HG02840 (cell line): ENCODE results near the gene GMNN.

Source experiments
- ATAC-seq: cut with Tn5 transposase; IDR thresholded peaks from one replicate; pipeline ENCODE4 v1.9.1; 2021; ENCODE audit warnings: mild to moderate bottlenecking, moderate library complexity, moderate number of reproducible peaks; ENCODE audit not compliant: unreplicated experiment, low FRiP score

GMNN gene

DNA sequence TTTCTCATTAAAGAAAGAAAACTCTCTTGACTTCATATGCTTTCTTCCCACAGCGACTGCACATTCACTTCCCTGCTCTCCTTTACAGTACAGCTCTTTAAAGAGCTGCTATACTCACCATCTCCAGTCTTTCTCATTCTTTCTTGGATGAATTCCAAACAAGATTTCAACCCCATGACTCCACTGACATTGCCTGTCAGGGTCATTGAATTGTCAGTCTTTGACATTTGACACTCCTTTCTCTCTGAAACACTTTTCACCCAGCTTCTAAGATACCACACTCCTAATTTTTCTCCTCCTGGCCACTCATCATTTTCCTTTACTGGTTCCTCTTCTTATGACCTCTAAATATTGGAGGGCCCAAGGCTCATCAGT is 24.8 kb downstream of the GMNN start:
- no peak for ATAC-seq

DNA sequence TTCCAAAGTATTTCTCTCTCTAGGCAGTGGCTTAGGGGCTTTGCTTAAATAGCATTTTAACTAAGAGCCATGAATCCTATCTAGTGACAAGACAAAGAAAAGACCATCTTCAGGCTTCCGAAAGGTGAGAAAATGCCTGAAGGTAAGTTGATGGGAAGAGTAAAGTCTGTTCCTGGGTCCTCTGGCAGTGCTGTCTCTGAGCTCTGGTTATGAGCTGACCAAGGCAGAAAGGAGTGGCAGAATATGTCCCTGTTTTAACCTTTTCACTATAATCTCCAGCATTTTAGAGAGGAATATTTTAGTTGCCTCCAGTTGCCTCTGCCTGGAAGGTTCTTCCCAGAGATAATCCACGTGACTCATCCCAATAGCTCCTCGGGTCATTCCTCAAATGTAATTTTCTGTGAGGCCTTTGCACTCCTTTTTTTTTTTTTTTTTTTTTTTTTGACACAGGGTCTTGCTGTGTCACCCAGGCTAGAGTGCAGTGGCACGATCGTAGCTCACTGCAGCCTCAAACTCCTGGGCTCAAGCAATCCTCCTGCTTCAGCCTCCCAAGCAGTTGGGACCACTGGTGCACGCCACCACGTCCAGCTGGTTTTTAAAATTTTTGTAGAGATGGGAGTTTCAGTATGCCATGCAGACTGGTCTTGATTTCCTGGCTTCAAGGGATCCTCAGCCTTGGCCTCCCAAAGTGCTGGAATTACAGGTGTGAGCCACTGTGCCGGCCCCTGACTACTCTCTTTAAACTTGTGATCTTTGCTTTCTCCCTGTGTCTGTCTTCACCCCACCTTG is 27.7 kb downstream of the GMNN start:
- ATAC-seq = no peak

DNA sequence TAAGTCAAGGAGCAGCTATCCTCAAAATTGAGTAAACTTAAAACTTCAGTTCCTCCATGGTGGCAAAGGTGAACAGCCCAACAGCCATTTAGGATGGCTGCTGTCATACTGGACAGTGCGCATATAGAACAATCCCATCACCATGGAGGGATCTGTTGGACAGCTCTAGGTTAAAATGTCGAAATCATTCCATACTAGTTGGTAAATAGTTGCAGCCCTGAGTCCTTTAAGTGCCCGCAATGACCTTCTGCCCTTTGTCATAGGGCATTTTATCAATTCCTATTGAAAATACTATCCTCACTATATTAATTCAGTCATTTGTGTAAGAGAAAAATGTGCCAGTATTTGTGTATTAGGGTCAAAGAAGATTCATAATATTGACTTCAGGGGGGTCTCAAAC is 32.8 kb downstream of the GMNN start:
- no peak for ATAC-seq

DNA sequence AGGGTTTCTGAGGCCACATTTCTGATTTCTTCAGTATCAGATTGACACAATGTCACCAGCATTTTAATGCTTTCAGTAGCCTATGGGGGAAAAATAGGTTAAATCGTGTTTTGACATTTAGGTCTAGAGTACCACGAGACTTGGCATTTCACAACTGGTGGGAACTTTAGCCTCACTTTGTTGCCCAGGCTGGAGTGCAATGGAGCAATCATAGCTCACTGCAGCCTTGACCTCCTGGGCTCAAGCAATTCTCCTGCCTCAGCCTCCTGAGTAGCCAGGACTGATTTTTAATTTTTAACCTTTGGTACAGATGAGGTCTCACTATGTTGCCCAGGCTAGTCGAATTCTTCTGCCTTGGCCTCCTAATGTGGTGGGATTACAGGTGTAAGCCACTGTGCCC is 35.0 kb downstream of the GMNN start:
- ATAC-seq = no peak

DNA sequence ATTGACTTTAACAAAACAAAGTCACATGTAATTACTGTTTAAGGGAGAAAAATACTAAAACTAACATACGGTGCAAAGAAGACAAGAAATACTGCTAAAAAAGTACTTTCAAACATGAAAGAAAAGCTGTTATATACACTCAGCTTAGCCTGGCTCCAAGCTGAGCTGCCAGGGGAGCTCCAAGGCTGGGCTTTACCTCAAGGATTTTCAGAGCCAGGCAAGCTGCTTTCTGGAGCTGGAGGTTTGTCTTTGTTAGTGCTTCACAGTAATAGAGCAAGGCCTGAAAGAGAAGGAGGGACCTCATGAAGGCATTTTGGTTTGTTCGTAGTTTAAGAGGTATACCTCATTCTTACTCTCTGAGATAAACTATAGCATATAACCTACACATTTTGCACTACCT is 43.6 kb downstream of the GMNN start:
- ATAC-seq = no peak

DNA sequence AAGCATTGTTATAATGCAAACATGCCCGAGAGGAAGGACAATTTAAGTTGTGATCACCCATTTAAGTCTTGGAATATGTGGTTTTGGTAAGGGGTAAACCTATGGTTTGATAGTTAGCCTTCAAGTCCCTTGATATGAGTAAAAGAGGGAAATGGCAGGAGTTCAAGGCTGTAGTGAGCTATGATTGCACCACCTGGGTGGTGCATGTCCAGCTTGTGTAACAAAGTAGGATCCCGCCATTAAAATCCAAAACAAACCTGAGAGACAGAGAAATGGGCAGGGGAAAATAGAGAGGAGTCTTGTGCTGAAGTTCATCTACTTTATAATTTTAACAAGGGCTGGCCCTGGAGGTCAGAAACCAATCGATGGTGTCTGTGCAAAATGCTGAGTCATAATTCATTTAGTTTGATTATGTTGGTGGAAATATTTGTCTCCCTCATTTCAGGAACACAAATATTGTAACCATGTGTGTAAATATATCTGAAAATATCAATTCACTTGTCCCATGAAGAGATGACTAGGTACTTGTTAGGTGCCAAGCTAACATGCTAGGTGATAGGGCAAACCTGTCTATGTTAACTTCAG is 47.2 kb downstream of the GMNN start:
- no peak for ATAC-seq

DNA sequence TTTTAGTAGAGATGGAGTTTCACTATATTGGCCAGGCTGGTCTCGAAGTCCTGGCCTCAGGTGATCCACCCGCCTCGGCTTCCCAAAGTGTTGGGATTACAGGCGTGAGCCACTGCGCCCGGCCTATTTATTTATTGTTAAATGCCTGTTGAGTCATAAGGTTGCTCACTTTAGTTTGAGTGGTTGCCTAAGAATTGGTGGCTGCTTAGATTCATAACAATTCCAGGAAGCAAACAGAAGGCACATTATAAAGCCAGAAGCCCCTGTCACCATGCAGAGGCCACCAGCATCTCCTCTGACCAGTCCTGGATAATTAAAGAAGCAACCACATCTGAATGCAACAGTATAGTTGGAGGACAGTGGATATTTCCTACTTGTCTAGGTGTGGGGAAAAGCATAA is 48.0 kb downstream of the GMNN start:
- no peak for ATAC-seq

DNA sequence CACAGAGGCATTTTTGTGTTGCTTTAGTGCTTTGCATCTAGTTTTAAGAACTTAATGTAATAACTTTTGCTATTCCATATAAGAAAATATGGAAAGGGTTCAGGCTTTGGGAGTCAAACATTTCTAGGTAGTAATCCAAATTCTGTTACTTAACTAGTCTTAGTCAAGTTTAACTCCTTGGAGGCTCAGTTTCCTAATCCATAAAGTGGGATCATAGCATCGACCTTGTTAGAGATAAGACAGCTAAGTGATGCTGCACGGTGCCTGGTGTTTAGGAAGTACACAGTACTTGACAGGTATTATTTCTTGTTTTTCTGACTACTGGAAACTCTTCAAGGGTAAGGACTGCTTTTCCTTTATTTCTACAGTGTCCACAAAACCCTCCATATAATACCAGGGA is 48.4 kb downstream of the GMNN start:
- ATAC-seq = no peak

DNA sequence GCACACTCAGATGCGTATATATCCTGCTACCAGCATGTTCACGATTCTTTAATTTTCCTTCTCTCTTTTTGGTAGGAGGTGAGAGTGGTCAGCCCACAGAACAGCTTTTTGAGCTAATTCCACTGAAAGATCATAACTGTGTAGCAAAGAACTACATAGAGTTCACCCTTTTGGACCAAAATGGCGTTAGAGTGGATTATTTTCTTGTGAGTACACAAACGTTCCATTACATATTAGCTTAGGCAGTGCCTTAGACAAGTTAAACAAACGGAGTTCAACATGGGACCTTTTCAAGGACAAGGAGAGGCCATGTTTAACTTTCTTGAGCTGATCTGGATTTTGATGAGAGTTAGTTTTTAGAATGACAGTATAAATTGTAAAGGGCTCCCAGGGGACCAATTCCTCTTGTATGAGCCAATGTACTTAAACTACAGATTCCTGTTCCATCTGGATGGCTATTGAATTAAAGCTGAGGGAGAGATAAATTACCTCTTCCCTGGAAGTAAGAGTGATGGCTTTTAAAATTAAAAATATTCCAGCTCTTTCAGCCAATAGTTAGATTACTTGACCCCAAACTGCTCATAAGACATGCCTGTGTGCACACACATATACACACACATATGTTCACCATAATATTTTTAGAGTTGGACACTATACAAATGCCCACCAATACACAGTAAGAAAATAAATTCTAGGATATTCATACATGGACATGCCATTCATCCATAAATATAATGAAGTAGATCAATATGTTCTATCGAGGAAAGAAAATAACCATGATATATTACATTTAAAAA is 49.6 kb downstream of the GMNN start:
- ATAC-seq = no peak

DNA sequence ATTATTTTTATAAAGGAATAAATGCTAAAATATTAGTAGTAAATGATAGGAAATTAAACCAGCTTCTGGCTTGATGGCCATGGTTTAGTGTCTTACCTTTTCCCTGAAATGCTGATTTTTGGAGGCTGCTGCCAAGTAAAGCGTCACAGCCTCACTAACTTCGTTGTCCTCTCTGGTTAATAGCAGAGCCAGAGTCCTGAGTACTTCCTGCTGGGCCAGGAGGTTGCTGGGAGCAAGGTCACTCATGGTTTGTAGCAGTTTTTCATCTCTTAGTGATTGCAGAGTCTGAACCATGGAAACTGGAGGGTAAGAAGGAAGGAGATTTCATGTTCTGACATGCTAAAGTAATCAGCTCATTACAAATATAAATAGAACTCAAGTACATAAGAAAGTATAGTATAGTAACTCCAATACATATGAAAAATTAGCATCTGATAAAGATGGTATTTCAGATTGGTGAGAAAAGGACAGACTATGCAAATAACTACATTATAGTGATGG is 50.4 kb downstream of the GMNN start:
- ATAC-seq = no peak

DNA sequence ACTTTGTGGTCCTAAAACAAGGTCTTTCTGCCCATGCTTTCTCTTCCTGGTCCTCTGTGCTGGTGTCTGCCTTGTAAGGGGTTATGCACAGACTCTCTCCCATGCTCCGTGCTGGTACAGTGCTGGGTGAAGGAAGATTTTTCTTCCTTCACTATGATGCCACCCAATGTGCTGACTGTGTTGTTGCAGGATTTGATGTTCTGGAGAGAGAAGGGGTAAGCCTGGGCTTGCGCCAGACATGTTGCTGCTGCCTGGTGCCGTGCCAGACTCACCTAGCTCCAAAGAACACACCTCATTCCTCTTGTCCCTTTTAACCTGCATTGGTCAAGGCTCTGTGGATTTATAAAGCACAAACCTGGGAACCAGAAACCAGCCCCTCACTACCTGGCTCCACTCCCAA is 52.4 kb downstream of the GMNN start:
- ATAC-seq = no peak

DNA sequence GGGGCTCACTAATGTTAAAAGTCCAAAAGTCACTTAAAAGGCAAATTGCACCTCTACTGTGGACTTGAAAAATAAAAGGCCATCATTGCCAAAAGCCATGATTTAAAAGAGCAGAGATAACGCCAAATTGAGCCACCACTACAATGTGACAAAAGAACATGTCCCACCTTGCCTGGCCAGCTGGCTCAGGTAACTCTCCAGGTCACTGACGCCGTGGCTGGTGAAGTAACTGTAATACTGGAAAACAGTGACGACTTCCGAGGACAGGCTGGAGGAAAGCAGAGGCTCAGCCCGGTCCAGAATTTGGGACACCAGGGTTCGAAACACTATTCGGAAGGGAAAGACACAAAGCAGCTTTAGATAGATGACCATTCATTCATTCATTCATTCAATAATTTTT is 53.2 kb downstream of the GMNN start:
- no peak for ATAC-seq

DNA sequence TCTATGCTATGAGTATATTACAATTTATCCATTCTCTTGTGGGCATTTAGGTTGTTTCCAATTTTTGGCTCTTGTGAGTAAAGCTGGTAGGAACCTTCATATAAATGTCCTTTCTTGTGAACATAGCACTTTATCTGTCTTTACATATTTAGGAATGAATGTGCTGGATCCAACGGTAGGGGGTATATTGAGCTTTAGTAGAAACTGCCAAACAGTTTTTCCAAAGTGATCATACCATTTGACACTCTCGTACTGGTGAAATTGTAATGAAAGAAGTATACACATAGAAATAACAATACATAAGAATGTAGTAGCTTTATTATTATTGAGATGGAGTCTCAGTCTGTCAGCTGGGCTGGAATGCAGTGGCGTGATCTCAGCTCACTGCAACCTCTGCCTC is 54.9 kb downstream of the GMNN start:
- ATAC-seq = no peak

DNA sequence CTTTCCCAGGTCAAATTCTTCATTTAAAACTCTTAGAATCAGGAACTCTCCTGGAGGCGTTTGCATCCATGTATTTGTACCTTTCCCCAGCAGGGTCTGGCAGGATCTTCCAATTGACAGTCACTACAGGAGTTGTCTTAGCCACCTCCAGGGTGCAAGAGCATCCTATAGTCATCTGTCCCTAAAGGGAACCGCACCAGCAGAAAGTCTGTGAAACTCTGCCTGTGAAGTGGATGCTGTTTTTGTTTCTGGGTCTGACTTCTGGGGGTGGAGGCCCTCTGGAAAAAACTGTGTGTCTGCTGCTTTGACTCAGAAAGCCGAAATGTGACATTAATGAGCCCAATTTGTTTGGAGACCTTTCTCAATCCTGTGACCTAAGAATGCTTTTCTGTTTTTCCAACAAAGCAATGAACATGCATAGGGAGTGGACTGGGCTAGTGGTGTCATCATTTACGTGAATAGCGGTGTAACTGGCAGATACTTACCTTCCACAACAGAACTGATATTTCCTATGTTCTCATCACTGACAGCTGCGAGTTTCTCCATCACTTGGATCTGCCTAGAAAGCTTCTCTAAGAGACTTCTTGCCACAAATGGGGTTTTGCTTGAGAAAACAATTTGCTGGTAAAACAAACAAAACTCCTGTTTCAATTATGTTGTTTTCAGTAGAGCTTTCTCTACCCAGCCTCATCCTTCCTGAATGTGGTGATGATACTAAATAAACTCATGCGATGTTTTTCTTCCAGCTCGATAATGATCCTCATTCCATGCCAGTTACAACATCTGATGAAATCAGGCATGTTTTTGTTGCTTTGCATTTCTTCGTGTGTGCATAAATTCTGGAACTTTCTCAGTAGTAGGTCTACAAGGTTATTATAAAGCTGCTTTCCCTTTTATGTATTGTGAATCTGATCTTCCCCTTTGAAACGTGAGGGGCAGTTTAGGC is 57.3 kb downstream of the GMNN start:
- ATAC-seq = no peak

DNA sequence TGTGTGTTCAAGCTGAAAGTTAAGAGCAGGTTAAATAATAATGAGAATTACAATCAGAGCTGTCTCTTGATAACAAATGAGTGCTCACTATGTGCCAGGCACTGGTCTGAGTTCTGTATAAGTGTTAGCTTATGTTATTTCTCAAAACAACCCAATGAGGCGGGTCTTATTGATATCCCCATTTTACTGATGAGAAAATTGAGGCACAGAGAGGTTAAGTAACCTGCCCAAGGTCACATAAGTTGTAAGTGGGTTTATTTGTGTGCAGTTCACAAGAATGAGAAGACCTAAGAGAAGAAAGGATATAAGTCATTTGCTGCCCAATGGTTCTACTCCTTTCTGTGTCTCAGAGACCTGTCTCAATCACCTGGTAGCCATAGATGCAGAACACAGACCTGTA is 58.1 kb downstream of the GMNN start:
- ATAC-seq = no peak

DNA sequence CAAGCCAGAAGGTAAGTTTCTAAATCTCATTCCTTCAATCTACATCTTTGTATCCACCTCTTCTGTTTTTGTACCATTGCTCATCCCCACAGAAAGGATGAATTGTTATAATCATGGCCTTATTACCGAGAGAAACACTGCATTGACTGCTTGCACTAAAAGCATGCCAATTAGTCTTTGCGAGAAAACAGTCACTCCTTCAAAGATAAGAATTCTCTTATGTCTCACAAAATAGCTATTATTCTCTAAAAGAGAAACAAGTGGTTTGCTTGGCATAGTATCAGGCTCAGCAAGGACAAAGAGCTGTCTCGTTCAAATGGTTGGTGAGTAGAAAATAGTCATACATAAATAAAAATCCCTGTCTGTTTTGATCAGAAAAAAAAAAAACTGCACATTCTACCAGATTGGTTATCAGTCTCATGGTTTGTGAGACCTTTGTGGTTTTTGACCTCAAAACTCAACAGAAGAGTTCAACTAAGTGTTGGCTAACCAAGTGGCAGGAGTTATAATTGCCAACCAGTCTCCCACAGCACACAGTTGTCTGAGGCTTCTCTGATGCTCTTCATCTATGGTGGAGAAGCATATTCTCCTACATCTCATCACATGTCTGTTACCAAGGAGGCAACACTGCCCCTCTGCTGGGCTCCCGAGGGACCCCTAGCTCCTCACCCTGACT is 59.1 kb downstream of the GMNN start:
- no peak for ATAC-seq
